Esophagus squamous epithelium (tissue), 4 donors: ENCODE data around the gene DIPK1B.

Source experiments
- CTCF ChIP-seq, 6 experiments: fragments of 450-650 bp in 4 of 6; fragments of 200-600 bp in 2 of 6; sonication (generic) in 2 of 6; IDR thresholded peaks; one replicate each; pipeline ENCODE4 v1.5.1; 2016 to 2019; ENCODE audit warnings: antibody characterized with exemption in 6 of 6, mild to moderate bottlenecking in 4 of 6, moderate library complexity in 4 of 6
- POLR2A ChIP-seq, 4 donors: fragments of 450-650 bp; IDR thresholded peaks; one replicate each; pipeline ENCODE4 v1.6.1; 2017; ENCODE audit warnings: antibody characterized with exemption in 4 of 4, mild to moderate bottlenecking in 4 of 4, moderate library complexity in 3 of 4

GRCh38 chr9:136683173-136683745 lies 29.1 kb upstream of the DIPK1B start:
- no peak for TF ChIP-seq CTCF (IDR thresholded peaks at IDR 0.05)
- no peak for TF ChIP-seq POLR2A (IDR thresholded peaks at IDR 0.05)
